Dermis microvascular lymphatic vessel endothelial cell (primary cell): ENCODE measurements around the gene SPECC1L. TPM values are rescaled to one million over a fixed set of nuclear protein-coding genes. Genes with fewer than 3 reads are reported as not detected.

Experiments used
- DNase-seq, 2 donors: peaks; one replicate each; pipeline versions ENCODE4 v3.0.0 to v3.0.0-alpha.2; 2010; ENCODE audit warnings: low read depth in 2 of 2
- total RNA-seq: library from RNA; depleted of rRNA; stranded (reverse); fragments of >200 nt; gene quantifications from 2 replicates; pipeline ENCODE4 v1.2.1, GENCODE V29; 2014

SPECC1L gene
- total RNA-seq, 1 donor from 2014 or later: 40.3 TPM

DNA sequence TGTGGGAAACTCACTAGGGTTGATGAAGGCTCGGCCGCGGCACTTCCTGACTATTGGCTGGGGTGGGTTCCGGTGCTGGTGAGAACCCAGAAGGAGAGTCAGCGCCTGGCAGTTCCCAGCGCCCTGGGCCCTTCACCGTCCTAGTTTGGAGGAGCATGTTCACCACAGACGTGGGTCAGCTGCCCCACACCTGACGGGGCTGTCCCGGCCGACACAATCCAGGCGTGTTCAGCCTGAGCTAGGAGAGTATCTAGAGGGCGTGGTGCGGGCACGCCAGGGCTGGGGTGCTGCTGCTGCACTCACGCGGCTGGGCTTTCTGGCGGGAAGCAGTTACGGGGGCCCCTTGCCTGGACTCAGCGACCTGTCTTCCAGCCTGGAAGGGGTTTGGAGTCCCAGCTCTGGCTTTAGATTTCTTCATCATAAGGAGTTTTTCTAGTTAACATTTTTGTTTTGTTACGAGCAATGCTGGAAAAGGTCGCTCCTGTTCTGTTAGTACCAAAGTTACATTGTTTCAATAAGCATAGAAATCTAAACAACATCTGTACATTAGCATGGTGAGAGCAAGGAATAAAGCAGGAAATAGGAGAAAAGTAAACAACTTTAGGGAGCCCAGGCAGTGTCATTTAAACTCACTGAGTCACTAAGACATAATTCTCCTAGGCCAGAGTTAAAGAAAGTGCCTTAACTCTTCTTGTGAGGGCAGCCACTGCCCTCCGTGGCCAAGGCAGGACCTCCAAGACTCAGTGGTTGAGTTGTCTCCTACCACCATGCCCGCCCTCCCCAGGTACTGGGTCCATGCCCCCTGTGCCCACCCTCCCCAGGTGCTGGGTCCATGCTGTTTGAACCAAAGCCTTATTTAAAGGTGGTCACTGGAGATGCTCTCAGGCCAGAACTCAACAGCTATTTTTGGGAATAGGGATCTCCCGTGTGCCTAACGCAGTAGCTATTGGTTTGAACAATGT lies 144.6 kb downstream of the SPECC1L start:
- DNase-seq: no peak

GRCh38 chr22:24416095-24416494 lies 145.5 kb downstream of the SPECC1L start:
- no peak for DNase-seq

DNA sequence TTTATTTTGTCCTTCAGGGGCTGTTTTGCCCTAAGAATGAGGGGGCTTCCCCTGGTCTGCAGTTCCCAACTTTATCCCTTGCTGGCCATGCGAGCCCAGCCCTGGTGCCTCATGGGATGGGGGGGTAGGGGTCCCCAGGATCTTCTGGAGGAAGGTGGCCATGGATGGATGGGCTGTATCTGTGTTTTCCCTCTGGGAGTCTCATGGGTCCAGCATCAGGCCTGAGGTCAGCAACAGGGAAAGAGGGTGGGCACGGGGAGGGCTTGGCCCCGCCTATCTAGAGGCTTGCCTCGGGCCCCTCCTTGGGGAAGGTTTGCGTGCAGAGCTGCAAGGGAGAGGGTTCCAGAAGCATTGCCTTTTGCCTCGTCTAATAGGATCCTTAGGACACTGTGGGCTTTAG lies 146.0 kb downstream of the SPECC1L start:
- DNase-seq: no peak

- no peak for DNase-seq
Measured at GRCh38 chr22:24417200-24417599, 146.6 kb downstream of the SPECC1L start.

DNA sequence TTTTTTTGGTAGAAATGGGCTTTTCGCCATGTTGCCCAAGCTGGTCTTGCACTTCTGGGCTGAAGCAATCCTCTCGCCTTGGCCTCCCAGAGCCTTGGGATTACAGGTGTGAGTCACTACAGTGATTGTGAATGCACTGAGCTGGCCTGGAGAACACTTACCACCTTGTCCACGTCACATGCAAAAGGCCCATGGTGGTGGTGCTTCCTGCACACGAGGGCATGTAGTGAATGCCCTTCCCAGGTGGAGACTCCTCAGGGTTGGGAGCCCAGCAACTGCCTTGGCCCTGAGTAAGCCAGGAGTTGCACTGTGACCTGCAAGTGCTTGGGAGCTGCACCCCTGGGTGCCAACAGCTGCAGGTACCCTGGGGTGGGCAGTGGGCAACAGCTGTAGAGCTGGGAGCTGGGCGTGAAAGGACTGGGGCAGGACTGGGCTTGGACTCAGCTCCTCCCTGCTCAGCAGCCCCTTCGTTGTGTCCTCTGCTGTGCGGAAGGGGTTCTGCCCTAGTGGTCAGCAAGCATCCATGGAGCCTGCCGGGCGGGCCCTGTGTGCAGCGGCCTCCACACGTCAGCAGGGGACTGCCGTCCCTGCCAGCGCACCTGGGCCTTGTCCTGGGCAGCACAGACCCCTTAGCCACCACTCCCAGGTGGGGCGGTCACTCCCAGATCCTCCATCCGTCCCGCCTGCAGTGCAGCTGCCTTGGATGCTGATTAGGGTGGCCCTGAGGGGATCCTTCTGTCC lies 147.4 kb downstream of the SPECC1L start:
- DNase-seq: no peak

GRCh38 chr22:24418786-24419474 lies 148.3 kb downstream of the SPECC1L start:
- no peak for DNase-seq

DNA sequence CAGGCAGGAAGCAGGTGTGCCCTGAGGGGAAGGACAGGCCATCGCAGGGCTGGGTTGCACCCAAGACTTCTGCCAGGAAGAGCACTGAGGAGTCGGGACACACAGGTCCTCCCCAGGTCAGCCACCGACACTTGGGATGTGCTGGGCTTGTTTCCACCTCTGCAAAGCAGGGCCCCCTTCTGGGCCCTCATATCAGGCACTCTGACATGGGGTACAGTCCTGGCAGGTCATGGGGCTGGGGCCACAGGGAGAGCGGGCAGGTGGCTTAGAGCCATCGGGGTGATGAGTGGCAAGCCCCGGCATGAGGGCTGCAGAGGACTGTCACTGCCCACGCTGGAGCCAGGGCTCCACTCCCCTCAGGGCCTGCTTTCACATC lies 148.8 kb downstream of the SPECC1L start:
- DNase-seq: no peak

DNA sequence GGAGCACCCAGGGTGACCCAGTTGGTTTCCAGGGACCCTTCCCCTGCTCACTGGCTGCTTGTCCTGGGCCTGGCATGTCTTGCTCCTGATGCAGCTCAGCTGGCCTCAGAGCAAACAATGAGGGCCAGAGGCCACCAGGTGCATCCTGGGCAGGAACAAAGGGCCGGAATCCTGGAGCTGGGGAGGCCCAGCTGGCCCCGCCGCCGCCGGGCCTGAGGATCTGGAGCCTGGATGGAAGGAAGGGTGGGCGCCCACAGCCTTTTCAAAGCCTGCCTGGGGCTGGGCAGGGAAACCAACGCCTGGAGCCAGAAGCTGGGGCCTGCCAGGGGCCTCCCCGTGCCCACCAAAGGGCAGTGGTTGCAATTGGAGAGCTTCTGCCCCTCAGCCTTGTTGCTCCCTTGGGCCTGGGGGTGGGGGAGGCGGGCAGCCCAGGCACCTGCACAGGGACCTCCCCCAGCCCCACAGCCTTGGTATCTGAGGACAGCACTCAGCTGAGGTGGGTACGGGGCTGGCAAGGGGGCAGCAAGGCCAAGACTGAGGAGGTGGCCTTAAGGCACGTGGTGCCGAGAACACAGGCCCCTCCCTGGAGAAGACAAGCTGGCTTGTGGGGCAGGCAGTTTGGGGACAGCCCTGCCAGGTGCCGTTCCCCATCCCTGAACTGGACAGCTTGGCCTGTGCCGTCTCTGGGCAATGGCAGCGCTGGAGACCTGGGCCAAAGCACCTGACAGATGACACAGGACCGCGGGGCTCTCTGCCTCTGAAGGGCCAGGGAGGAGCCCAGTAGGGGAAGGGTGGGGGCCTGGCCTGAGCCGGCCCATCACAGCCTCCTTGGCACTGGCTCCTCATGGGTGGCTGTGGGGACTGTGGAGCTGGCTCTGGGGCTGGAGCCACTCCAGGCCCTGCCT lies 149.7 kb downstream of the SPECC1L start:
- peak; percentile 66 to 93 for DNase-seq

DNA sequence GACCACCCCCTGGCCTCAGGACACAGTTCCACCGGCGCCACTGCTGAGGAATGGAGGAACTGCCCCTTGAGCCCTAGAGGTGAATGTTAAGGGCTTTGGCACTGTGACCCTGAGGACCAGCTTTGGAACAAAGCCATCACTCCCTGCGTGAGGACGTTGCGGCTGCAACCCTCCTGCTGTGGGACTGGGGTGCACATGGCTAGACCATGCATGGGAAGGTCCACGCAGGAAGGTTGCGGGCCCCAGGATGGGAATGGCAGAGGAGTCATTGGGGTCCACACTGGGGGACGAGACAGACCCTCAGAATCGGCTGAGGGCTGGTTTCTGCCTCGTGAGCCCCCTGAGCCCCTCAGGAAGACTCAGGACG lies 150.3 kb downstream of the SPECC1L start:
- DNase-seq: no peak

DNA sequence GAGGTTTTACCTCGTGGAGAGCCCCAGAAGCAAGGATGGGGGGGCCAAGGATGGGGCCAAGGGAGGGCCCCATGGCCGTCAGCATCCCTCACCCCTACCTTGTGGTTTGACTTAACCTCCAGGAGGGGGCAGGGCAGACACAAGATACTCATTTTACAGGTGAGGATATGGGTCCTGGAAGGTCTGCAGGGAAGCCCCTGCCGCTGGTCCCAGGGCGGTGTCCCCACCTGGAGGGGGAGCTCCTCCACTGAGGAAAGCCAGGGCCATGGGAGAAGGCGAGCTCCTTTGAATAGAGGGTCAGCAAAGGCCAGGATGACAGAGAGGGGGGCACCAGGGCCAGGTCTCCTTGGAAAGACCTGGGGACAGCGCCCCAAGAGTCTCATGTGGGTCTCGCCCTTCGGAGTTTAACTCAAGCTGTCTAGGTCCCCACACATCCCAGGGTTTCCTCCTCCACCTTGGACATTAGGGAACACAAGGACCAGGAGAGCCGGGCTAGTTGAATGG lies 150.8 kb downstream of the SPECC1L start:
- DNase-seq: no peak

GRCh38 chr22:24422102-24422665 lies 151.6 kb downstream of the SPECC1L start:
- no peak for DNase-seq

- DNase-seq: no peak
Measured at GRCh38 chr22:24423519-24424000, 152.9 kb downstream of the SPECC1L start.

GRCh38 chr22:24424001-24424900 lies 153.6 kb downstream of the SPECC1L start:
- no peak for DNase-seq

- DNase-seq: no peak
Measured at GRCh38 chr22:24424901-24425775, 154.5 kb downstream of the SPECC1L start.

DNA sequence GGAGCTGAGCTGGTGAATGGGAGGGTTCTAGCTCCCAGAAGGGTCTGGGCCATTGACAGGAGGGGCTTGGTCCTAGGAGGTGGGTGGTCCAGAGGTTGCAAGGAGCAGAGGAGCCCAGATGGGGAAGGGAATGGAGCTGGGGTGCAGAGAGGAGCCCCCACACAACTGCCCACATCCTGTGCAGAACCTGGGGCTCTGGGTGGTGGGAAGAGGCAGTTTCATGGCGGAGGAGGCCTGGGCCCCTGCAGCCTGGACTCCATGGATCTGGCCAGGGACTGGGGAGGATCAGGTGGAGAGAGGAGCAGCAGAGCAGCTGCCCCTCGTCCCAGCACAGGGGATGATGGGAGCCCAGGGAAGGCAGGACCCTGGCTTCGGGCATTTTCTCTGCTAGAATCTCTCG lies 155.8 kb downstream of the SPECC1L start:
- no peak for DNase-seq

DNA sequence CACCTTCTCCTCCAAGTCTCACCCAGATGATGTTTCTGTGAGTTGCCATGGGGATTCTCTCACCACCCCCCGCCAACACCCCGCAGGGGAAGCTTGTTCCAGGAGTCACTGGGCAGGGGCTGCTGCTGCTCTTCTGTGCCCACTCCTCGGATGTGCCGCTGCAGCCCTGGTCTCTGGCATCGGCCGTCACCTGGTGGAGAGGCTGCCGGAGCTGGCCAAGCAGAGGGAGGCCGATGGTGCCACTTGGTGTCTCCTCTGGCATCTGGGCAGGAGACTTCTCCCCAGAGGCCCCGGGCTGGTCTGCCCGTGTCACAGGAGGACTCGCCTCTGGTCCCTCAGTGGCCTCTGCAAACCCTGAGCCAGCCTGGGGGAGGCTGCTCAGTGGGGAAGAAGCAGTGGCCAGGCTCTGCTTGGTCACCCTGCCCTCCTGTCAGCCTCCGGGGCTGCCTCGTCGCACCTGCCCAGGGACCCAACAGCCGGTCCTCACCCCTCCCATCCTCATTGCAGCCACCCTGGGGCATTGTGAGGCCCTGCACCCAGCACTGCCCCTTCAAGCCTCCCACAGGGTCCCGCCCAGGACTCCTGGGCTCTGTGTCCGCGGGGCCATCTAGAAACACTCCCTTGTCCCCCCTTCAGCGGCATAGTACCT lies 156.3 kb downstream of the SPECC1L start:
- no peak for DNase-seq

DNA sequence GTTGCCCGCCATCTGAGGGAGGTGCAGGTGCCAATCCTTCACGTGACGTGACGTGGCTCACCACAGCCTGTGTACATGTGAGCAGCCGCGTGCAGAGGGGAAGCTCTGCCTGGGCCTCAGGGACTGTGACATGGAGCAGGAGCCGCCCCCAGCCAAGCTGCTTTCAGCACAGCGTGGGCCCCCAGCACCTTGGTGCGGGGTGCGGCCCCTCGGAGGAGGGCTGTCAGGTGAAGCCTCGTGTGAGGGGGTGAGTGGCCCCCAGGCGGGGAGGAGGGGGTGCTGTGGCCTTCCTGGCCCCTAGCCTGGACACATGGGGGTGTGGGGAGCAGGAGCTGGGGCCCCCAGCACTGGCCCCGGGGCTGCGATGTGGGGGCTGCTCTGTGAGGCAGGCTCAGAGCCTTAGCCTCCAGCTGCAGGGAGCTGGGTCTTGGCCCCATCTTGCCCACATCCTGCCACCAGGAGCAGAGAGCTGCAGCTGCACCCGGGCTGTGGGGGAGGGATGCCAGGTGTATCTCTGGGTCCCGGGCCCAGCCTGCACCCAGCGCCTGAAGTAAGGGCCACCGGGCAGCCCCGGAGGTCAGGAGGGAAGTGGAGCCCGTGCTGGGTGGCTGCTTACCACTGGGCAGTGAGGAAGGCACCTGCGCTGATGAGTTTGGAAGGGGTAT lies 157.0 kb downstream of the SPECC1L start, which contains the start of gene ADORA2A:
ADORA2A (plus strand) TSS at position 100 of the 665 bp plus-strand sequence. CDS start 5,806 bp downstream, outside the sequence.
- DNase-seq: no peak
